K562 (cell line): ENCODE data around the gene SYT17. TPM values are rescaled to one million over a fixed set of nuclear protein-coding genes. Genes with fewer than 3 reads are reported as not detected.

Experiments used
- ATAC-seq: fragments of 200-7000 bp; cut with Tn5 transposase; 3 replicates; pipeline ENCODE4 v1.9.1; 2020; ENCODE audit warnings: moderate library complexity
- BruUV-seq: library from RNA; stranded (reverse); fragments of 400-500 nt; replicated peaks from 2 replicates; lab custom pipeline; 2021; lab: Mats Ljungman, UMichigan
- CTCF ChIA-PET: fragments of 300-600 bp; formaldehyde crosslinking; extraction: SDS; loops from one replicate; lab custom pipeline; 2021; ENCODE audit warnings: low intra/inter-chr PET ratio; lab: Yijun Ruan, JAX
- POLR2A ChIA-PET: fragments of 300-600, 350-650 bp; sonication (Branson Sonifier 250); formaldehyde crosslinking; extraction: SDS; loops from one replicate; lab custom pipeline; 2021; ENCODE audit warnings: antibody characterized with exemption, inconsistent platforms; lab: Yijun Ruan, JAX
- DNase-seq, 4 experiments: peaks; one replicate each; pipeline versions ENCODE4 v3.0.0 to v3.0.0-alpha.2; 2011 to 2018; ENCODE audit warnings: low spot score in 3 of 4, mixed read lengths in 3 of 4; ENCODE audit errors: extremely low read depth in 1 of 4
- FAIRE-seq: peaks from 2 replicates; lab custom pipeline; 2011; peaks lifted over from hg19 to GRCh38; lab: Jason Lieb, UNC
- H2AFZ ChIP-seq: 2 replicates; pipeline ENCODE4 v1.6.0; 2011; ENCODE audit warnings: low read depth, low read length, control low read depth, inconsistent platforms
- H3K27ac ChIP-seq: fragments of 200-600 bp; 3 replicates; pipeline ENCODE4 v1.8.0; 2011; ENCODE audit warnings: low read depth, mild to moderate bottlenecking, control low read depth, inconsistent platforms, low read length, moderate library complexity, mixed read lengths; ENCODE audit errors: extremely low read depth
- H3K27me3 ChIP-seq, 2 experiments: fragments of 300-600 bp in 1 of 2; 2 replicates in 1 of 2; 3 replicates in 1 of 2; pipeline versions ENCODE4 v1.6.0 to v1.8.0; 2011; ENCODE audit warnings: inconsistent platforms in 2 of 2, low read length in 2 of 2, mild to moderate bottlenecking in 1 of 2, mixed read lengths in 1 of 2, moderate library complexity in 1 of 2; ENCODE audit not compliant: control insufficient read depth in 2 of 2, insufficient read depth in 2 of 2
- H3K36me3 ChIP-seq: fragments of 300-600 bp; 3 replicates; pipeline ENCODE4 v1.8.0; 2011; ENCODE audit warnings: mild to moderate bottlenecking, low read length, inconsistent platforms; ENCODE audit not compliant: control insufficient read depth, insufficient read depth
- H3K4me1 ChIP-seq, 2 experiments: fragments of 200-600 bp in 1 of 2; replicated peaks in 1 of 2; 2 replicates in 1 of 2; 3 replicates in 1 of 2; pipeline versions ENCODE4 v1.5.1 to v1.8.0; 2011; ENCODE audit warnings: inconsistent platforms in 2 of 2, low read length in 2 of 2, mild to moderate bottlenecking in 1 of 2, mixed read lengths in 1 of 2, moderate library complexity in 1 of 2; ENCODE audit not compliant: control insufficient read depth in 2 of 2, insufficient read depth in 2 of 2
- H3K4me2 ChIP-seq: 2 replicates; pipeline ENCODE4 v1.6.1; 2011; ENCODE audit warnings: low read length, control low read depth, inconsistent platforms, mixed read lengths; ENCODE audit not compliant: insufficient read depth
- H3K4me3 ChIP-seq: fragments of 200-600 bp; sonication (generic), shearing (Covaris generic); 2 replicates; pipeline ENCODE4 v1.5.1; 2016; ENCODE audit warnings: control low read depth, inconsistent platforms
- H3K79me2 ChIP-seq: fragments of 200-600 bp; 3 replicates; pipeline ENCODE4 v1.8.0; 2011; ENCODE audit warnings: low read length, inconsistent platforms; ENCODE audit not compliant: control insufficient read depth, insufficient read depth
- H3K9ac ChIP-seq, 2 experiments: 2 replicates each; pipeline versions ENCODE4 v1.6.0 to v1.6.1; 2011; ENCODE audit warnings: low read depth in 2 of 2, low read length in 2 of 2, control low read depth in 1 of 2, inconsistent platforms in 1 of 2, mild to moderate bottlenecking in 1 of 2, mixed read lengths in 1 of 2; ENCODE audit not compliant: insufficient read depth in 1 of 2
- H3K9me1 ChIP-seq: one replicate; pipeline ENCODE4 v1.6.0; 2011; ENCODE audit warnings: inconsistent platforms, mild to moderate bottlenecking, low read length, moderate library complexity; ENCODE audit not compliant: control insufficient read depth, insufficient read depth
- H3K9me3 ChIP-seq: replicated peaks from 2 replicates; pipeline ENCODE4 v1.5.1; 2011; ENCODE audit warnings: low read depth, low read length, inconsistent platforms; ENCODE audit not compliant: control insufficient read depth, insufficient read depth
- H4K20me1 ChIP-seq: replicated peaks from 2 replicates; pipeline ENCODE4 v1.6.1; 2011; ENCODE audit warnings: low read length, inconsistent platforms, mixed read lengths; ENCODE audit not compliant: control insufficient read depth, insufficient read depth
- ATF4 ChIP-seq: fragments of 450-650 bp; formaldehyde crosslinking; IDR thresholded peaks from 2 replicates; pipeline ENCODE4 v1.4.0; 2022; ENCODE audit warnings: mild to moderate bottlenecking, moderate library complexity
- CEBPG ChIP-seq, 3 experiments: fragments of 200-800 bp in 1 of 3; sonication (Bioruptor generic) in 1 of 3; sonication (generic) in 1 of 3; formaldehyde crosslinking in 1 of 3; IDR thresholded peaks in 2 of 3; conservative IDR thresholded peaks in 1 of 3; 2 replicates each; pipeline versions ENCODE4 v1.6.1 to v1.8.0; 2016 to 2022; ENCODE audit warnings: missing compliant biosample characterization in 2 of 3, missing genetic modification characterization in 2 of 3, mild to moderate bottlenecking in 1 of 3, missing genetic modification reagents in 1 of 3
- KDM4B ChIP-seq, 2 experiments: fragments of 450-650 bp in 1 of 2; sonication (generic) in 1 of 2; IDR thresholded peaks; 2 replicates each; pipeline ENCODE4 v1.6.1; 2016 to 2017; ENCODE audit warnings: borderline replicate concordance in 2 of 2, antibody characterized with exemption in 1 of 2, low read depth in 1 of 2, mild to moderate bottlenecking in 1 of 2
- RFX1 ChIP-seq: fragments of 450-650 bp; IDR thresholded peaks from 2 replicates; pipeline ENCODE4 v1.6.1; 2016; ENCODE audit warnings: mild to moderate bottlenecking, moderate library complexity
- SMARCA4 ChIP-seq: fragments of 450-650 bp; IDR thresholded peaks from 2 replicates; pipeline ENCODE4 v1.6.1; 2016
- ZNF431 ChIP-seq: sonication (generic); formaldehyde crosslinking; IDR thresholded peaks from 2 replicates; pipeline ENCODE4 v1.8.0; 2022; ENCODE audit warnings: mild to moderate bottlenecking, missing genetic modification reagents
- ZNF511 ChIP-seq: sonication (generic); formaldehyde crosslinking; IDR thresholded peaks from 2 replicates; pipeline ENCODE4 v1.8.0; 2022; ENCODE audit warnings: mild to moderate bottlenecking, missing genetic modification reagents
- ZNF785 ChIP-seq: fragments of 250-450 bp; sonication (Bioruptor Pico); IDR thresholded peaks from 2 replicates; pipeline ENCODE4 v1.4.0; 2020; ENCODE audit warnings: mild to moderate bottlenecking
- WGBS: fragments of 100-300 bp; shearing (Covaris generic); methylation state at CpG from one replicate; pipeline ENCODE4 v1.1.6; 2016; ENCODE audit warnings: low coverage, mixed read lengths; ENCODE audit not compliant: insufficient coverage; ENCODE audit errors: missing lambda C conversion rate; 5-methylcytosine and 5-hydroxymethylcytosine counted together
- in situ Hi-C: fragments of 300-500 bp; cut with MboI; formaldehyde crosslinking; loops from 4 replicates; pipeline ENCODE4 v1.15.0; 2018; ENCODE audit warnings: inconsistent platforms, mixed read lengths
- intact Hi-C: fragments of 100-400 bp; cut with micrococcal nuclease; formaldehyde crosslinking; loops from 2 replicates; pipeline ENCODE4 v1.14.2; 2022
- polyA plus RNA-seq, 8 experiments: library from polyadenylated mRNA; depleted of rRNA in 4 of 8; stranded (reverse) in 5 of 8; unstranded in 3 of 8; fragments of >200 nt; fragmentation: Nextera tagmentation in 2 of 8; fragmentation: Illumina TruSeq in 1 of 8; extraction: Ambion mirVana in 2 of 8; extraction: Trizol in 1 of 8; gene quantifications; 2 replicates each; pipeline versions ENCODE4 v1.2.1 to v1.2.3, GENCODE V29; 2011 to 2014; ENCODE audit warnings: inconsistent platforms in 1 of 8, missing spikeins in 1 of 8
- total RNA-seq, 7 experiments: library from RNA; depleted of rRNA in 6 of 7; stranded (reverse); fragments of >200 nt in 6 of 7; fragmentation: Illumina TruSeq in 2 of 7; extraction: Trizol in 2 of 7; gene quantifications; 2 replicates each; pipeline versions ENCODE4 v1.2.1 to v1.2.3, GENCODE V29; 2011 to 2021; ENCODE audit warnings: low replicate concordance in 1 of 7
- TF ChIP-seq, protein P1 (sequence below): fragments of 450-650 bp; conservative IDR thresholded peaks from 2 replicates; pipeline ENCODE4 v1.6.1; 2016; ENCODE audit warnings: missing genetic modification characterization, low read depth, mild to moderate bottlenecking, control low read depth, missing compliant biosample characterization
- TF ChIP-seq, protein P2 (sequence below): sonication (generic); formaldehyde crosslinking; IDR thresholded peaks from 2 replicates; pipeline ENCODE4 v1.4.0; 2020; ENCODE audit warnings: mild to moderate bottlenecking, missing genetic modification reagents

SYT17 gene
- total and polyA plus RNA-seq, 9 of the 15 experiments (the other 6 are each of a cell fraction or from before 2014, with no cell fraction given) = not detected

- no peaks in the 10 kb centered on the region for H3K4me1 ChIP-seq
- no peak overlapping the region for H3K27ac ChIP-seq
- FAIRE-seq (no peak), DNase-seq (no peak), ATAC-seq (no peak)
- no peak overlapping the region for H2AFZ ChIP-seq
- BruUV-seq = no TSS peak
- 0% methylated on average over 5 of the region's 5 CpGs for WGBS
- H3K36me3 ChIP-seq = no peaks in the 10 kb centered on the region
- ChIA-PET CTCF (no interaction called here), POLR2A (no interaction called here)
- in situ Hi-C loops (no loop called here), intact Hi-C loops (no loop called here)
- H3K9me3 ChIP-seq = peaks cover 3% of the 10 kb centered on the region; the same call in 1 of the 2 replicates
- no peaks in the 10 kb centered on the region for H3K79me2 ChIP-seq
- H3K9me1 ChIP-seq = no peaks in the 10 kb centered on the region
- TF ChIP-seq RFX1 = no peak
- peak; percentile 93 for TF ChIP-seq ZNF431
- H3K27me3 ChIP-seq = peaks cover 0 to 15% of the 10 kb centered on the region in 2 experiments; a peak in 3 of 5 replicates
- no peak overlapping the region for H3K9ac ChIP-seq
- H3K4me3 ChIP-seq = no peak overlapping the region
- no peaks in the 10 kb centered on the region for H4K20me1 ChIP-seq
- no peak overlapping the region for H3K4me2 ChIP-seq
Observed at GRCh38 chr16:19215705-19216104, 47.7 kb downstream of the SYT17 start.

GRCh38 chr16:19218581-19218980, 50.5 kb downstream of the SYT17 start:
- 0% methylated on average over 4 of the region's 4 CpGs for WGBS
- Histone ChIP-seq H3K27me3 (no peaks in the 10 kb centered on the region; a peak in 1 of 5 replicates), H3K9me3 (no peaks in the 10 kb centered on the region), H3K9me1 (no peaks in the 10 kb centered on the region), H3K4me1 (no peaks in the 10 kb centered on the region), H3K79me2 (no peaks in the 10 kb centered on the region), H3K9ac (no peak overlapping the region), H3K4me3 (no peak overlapping the region), H4K20me1 (no peaks in the 10 kb centered on the region), H3K36me3 (no peaks in the 10 kb centered on the region), H2AFZ (no peak overlapping the region), H3K4me2 (no peak overlapping the region), H3K27ac (no peak overlapping the region)
- FAIRE-seq = no peak
- intact Hi-C loops (no loop called here), in situ Hi-C loops (no loop called here)
- DNase-seq = no peak
- ATAC-seq = no peak
- no TSS peak for BruUV-seq
- POLR2A ChIA-PET = no interaction called here
- CTCF ChIA-PET = no interaction called here
- no peak for TF ChIP-seq ZNF511 (CRISPR knock-in tag)
- no peak for TF ChIP-seq ATF4 (CRISPR knock-in tag)
- TF ChIP-seq, protein P1, sequence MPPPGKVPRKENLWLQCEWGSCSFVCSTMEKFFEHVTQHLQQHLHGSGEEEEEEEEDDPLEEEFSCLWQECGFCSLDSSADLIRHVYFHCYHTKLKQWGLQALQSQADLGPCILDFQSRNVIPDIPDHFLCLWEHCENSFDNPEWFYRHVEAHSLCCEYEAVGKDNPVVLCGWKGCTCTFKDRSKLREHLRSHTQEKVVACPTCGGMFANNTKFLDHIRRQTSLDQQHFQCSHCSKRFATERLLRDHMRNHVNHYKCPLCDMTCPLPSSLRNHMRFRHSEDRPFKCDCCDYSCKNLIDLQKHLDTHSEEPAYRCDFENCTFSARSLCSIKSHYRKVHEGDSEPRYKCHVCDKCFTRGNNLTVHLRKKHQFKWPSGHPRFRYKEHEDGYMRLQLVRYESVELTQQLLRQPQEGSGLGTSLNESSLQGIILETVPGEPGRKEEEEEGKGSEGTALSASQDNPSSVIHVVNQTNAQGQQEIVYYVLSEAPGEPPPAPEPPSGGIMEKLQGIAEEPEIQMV (tag) = no peak
- no peak for TF ChIP-seq KDM4B (IDR thresholded peaks at IDR 0.05; ENCODE audit: borderline replicate concordance in 2 of 2, low read depth in 1 of 2)
- TF ChIP-seq CEBPG (CRISPR knock-in tag; IDR thresholded peaks at IDR 0.05) = no peak
- TF ChIP-seq CEBPG (tag; conservative IDR thresholded peaks at IDR 0.05 in 1 of 2, IDR thresholded peaks at IDR 0.05 in 1 of 2) = no peak
- TF ChIP-seq, protein P2, sequence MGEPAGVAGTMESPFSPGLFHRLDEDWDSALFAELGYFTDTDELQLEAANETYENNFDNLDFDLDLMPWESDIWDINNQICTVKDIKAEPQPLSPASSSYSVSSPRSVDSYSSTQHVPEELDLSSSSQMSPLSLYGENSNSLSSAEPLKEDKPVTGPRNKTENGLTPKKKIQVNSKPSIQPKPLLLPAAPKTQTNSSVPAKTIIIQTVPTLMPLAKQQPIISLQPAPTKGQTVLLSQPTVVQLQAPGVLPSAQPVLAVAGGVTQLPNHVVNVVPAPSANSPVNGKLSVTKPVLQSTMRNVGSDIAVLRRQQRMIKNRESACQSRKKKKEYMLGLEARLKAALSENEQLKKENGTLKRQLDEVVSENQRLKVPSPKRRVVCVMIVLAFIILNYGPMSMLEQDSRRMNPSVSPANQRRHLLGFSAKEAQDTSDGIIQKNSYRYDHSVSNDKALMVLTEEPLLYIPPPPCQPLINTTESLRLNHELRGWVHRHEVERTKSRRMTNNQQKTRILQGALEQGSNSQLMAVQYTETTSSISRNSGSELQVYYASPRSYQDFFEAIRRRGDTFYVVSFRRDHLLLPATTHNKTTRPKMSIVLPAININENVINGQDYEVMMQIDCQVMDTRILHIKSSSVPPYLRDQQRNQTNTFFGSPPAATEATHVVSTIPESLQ = no peak
- TF ChIP-seq ZNF785 = no peak
- no peak for TF ChIP-seq SMARCA4
